Activated T-cell treated with anti-CD3 and anti-CD28 coated beads for 4 hours (primary cell): ENCODE results near the gene FASTKD2.

ENCODE experiments used
- DNase-seq: peaks from one replicate; pipeline ENCODE4 v3.0.0-alpha.2; 2020

The FASTKD2 gene

DNA sequence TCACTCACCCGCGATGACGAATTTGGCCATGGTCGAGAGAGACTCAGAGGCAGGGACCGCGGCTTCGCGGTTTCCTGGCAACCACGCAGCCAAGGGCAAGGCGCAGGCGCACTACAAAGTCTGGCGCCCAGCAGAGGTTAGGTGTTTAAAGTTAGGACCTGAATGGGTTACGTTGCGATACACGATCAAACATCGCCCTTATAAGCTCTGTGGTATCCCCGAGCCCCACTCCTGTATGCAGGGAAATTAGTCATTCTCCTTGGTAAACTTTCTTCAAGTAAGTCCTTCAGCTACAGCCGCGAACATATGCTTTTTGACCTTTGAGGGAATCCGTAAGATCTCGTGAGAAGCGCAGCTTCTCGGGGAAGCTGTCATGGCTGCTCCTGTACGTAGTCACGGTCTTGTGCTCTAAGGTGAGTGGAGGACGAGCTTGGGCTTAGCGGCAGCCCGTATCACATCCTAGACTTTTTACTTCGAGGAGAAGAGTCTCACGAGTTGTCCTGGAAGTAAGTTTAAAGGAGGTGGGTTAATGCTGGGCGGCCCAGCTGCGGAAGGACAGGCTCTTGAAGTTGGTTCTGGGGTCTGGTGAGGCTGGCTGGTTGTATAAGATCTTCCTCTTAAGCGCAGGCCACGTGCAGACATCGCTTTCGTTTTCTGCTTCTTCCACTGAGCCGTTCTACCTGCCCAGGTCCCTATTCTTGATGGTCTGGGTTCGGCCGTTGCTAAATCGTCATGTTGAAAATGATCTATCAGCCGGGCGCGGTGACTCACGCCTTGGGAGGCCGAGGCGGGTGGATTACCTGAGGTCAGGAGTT is at the start of gene FASTKD2, which contains the start of gene MDH1B:
FASTKD2 (plus strand) TSS at position 365 of the 815 bp plus-strand sequence. CDS start 1,088 bp downstream, outside the sequence.
MDH1B (minus strand) TSS at position 87 of the 815 bp plus-strand sequence; CDS start at position 30, 57 bp downstream.
- peak; percentile 69 for DNase-seq

- DNase-seq = no peak
Observed at GRCh38 chr2:206716623-206717022, 48.8 kb upstream of the FASTKD2 start.

- no peak for DNase-seq
Observed at GRCh38 chr2:206718296-206718695, 47.1 kb upstream of the FASTKD2 start, which contains the start of gene DYTN. TSS of gene DYTN (minus strand) at chr2:206718396. CDS start at chr2:206718279, 117 bp downstream.

GRCh38 chr2:206721256-206721920 is 44.0 kb upstream of the FASTKD2 start:
- no peak for DNase-seq

- no peak for DNase-seq
Observed at GRCh38 chr2:206723288-206723687, 42.1 kb upstream of the FASTKD2 start.

GRCh38 chr2:206727287-206727686 is 38.1 kb upstream of the FASTKD2 start:
- DNase-seq = no peak

DNA sequence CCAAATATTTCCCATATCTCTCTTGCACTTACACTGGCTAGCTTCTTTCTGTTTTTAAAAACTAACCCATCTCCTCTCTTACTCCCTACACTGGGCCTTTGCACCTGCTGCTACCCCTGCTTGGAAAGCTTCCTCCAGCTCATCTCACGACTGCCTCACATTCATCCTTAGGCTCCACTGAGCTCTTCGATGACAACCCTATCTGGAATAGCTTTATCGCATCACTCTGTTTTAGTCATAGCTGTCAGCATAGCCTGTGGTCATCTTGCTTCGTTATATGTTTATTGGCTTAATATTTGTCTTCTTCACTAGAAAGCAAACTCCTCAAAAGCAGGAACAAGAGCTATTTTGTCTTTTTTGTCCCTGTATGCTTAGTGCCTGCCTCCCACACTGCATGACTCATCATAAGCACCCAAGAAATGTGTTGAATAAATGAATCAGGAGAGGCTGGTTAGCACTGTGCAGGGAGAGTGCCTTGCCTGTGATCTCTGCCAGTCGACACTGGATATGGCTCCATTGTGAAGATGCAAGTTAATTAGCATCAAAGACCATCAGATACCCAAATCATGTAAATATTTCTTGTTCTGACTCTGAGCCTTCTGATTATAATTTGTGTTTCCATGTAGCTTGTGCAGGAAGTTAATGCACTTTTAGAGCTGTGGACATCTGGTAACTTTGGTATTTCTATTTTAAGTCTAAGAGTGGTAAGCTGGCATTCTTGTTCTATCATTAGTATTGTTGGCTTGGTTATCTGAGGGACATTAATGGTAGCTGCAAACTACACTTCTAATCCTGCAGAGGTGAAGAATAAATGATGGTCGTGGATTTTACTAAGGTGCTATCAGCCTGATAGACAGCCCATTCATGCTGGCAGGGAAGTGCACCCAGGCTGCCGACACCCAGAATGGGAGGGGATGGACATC is 36.9 kb upstream of the FASTKD2 start:
- DNase-seq = no peak

- no peak for DNase-seq
Observed at GRCh38 chr2:206733341-206733740, 32.1 kb upstream of the FASTKD2 start.

GRCh38 chr2:206736935-206737334 is 28.5 kb upstream of the FASTKD2 start:
- no peak for DNase-seq

GRCh38 chr2:206739271-206739670 is 26.1 kb upstream of the FASTKD2 start:
- no peak for DNase-seq

- no peak for DNase-seq
Observed at GRCh38 chr2:206740800-206741199, 24.6 kb upstream of the FASTKD2 start.

DNA sequence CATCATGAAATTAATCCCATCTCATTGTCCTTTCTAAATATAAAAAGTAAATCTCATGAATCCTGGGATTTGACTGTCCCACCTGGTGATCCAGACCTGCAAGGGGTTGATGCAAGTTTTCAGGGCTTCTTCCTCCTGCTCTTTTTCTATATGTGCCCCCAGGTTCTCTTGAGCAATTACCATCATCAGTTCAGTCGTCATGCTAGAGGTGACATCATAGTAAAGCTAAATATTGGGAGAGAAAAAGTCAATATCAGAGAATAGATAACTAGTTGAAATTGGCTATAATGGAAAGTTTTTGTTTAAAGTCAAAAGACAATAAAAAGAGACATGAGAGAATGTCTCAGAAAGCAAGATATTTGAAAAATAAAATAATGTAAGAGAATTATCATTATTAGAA is 8.6 kb upstream of the FASTKD2 start:
- DNase-seq = no peak

DNA sequence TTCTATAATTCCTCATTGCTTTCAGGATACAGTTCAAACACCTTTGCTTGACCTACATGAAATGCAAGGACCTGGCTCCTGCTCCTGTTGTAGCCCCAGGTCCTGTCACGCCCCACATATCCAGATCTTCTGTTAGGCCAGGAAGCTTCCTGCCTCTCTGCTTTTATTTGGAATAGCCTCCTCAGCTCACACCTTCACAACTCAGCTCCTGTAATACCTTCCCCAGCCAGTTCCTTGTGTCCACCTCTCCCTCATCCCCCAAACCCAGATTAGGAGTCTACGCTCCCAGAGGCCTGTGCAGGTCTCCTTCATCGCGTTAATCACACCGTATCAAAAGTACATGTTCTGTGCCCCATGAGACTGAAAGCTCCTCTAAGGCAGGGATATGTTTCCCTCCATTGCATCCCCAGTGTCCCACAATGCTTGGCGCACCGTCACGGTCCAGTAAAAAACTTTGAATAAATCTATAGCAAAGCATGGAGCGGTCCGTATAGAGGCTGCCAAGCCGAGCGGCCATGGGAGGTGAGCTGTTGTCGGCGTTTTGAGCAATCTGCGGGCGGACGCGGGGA is 649 bp upstream of the FASTKD2 start:
- no peak for DNase-seq

DNA sequence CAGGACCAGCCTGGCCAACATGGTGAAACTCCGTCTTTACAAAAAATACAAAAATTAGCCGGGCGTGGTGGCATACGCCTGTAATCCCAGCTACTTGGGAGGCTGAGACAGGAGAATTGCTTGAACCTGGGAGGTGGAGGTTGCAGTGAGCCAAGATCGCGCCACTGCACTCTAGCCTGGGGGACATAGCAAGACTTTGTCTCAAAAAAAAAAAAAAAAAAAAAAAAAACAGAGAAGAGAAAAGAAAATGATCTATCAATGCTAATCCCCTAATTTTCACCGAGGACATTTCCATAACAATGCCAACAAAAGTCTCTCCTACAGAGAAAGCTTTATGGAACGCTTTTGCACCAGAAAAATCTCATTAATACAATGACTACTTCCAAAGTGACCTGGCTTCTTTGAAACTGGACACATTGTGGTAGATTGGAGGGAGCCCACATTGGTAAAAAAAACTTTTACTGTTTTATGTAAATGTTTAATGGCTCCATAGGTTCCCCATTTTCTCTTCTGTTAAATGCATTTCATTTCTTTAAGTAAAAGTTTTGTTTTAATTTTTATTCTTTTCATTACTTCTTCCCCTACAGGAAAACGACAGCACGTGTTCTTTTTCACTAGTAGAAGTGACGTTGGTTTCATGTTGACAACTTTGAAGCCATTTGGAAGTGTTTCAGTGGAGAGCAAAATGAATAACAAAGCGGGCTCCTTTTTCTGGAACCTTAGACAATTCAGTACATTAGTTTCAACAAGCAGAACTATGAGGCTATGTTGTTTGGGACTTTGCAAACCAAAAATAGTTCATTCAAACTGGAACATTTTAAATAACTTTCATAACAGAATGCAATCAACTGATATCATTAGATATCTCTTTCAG is 888 bp downstream of the FASTKD2 start:
- DNase-seq = no peak

DNA sequence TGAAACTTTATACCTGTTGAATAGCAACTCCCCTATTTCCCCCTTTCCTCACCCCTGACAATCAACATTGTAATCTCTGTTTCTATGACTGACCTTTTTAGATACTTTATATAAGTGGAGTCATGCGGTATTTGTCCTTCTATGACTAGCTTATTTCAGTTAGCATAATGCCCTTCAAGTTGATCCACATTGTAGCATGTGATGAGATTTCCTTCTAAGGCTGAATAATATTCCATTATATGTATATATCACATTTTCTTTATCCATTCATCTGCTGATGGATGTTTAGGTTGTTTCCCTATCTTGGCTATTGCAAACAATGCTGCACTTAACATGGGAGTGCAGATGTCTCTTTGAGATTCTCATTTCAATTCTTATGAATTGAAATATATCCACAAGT is 9.5 kb downstream of the FASTKD2 start:
- no peak for DNase-seq

DNA sequence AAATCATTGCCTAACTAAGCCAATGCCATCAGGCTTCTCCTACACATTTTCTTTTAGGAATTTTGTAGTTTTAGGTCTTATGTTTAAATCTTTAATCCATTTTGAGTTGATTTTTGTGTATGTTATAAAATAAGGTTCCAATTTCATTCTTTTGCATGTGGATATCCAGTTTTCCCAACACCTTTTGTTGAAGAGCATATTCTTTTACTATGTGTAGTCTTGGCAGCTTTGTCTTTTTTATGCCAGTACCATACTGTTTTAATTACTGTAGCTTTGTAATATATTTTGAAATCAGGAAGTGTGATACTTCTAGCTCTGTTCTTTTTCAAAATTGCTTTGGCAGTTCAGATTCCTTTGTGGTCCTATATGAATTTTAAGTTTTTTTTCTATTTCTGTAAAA is 11.0 kb downstream of the FASTKD2 start:
- no peak for DNase-seq

- DNase-seq = no peak
Observed at GRCh38 chr2:206780671-206781070, 15.3 kb downstream of the FASTKD2 start.

- DNase-seq = no peak
Observed at GRCh38 chr2:206783718-206784117, 18.3 kb downstream of the FASTKD2 start.

GRCh38 chr2:206784559-206785353 is 19.4 kb downstream of the FASTKD2 start:
- no peak for DNase-seq

GRCh38 chr2:206790311-206790935 is 25.0 kb downstream of the FASTKD2 start:
- DNase-seq = no peak
